Measurements from ENCODE around the gene PIEZO1.
A peak's percentile ranks its signal among the peaks of the same experiment; 100 is the strongest.

The PIEZO1 gene

GRCh38 chr16:88715312-88716190 is 69.5 kb downstream of the PIEZO1 start:
- no peak overlapping the region for H3K4me3 ChIP-seq (ENCODE audit: low read length)
- no peak for DNase-seq (ENCODE audit: low read depth, low spot score)

- no peak overlapping the region for H3K4me3 ChIP-seq (ENCODE audit: low read length)
- no peak for DNase-seq (ENCODE audit: low read depth, low spot score)
Observed at GRCh38 chr16:88714420-88715302, 70.4 kb downstream of the PIEZO1 start.

DNA sequence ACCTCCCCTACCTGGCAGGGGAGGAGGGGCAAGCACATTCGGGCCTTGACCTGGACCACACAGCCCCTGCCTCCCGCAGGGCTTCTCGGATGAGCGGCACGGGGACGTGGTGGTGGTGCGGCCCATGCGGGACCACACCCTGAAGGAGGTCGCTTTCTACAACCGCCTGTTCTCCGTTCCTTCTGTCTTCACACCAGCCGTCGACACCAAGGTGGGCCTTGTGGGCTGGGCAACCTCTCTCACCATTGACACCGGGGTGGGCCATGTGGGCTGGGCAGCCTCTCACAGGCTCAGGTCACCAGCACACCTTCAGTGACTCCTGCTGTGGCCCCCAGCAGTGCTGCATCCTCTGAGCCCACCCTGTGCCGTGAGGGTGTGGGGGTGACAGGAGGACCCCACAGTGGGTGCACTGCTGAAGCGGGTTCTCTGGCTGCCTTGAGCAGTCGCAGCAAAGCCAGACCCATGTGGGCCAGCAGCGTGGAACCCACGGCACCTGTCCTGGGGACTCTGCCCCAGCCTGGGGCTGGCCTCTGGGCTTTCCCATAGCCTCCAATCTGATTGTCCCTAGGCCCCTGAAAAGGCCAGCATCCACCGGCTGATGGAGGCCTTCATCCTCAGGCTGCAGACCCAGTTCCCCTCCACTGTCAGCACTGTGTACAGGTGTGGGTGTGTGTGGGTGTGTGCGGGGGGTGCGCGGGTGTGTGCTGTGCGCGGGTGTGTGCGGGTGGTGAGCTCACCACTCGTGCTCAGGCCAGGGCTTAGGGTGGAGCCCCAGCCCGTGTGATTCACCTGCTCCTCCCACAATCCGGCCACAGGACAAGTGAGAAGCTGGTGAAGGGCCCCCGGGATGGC is 71.2 kb downstream of the PIEZO1 start:
- no peak overlapping the region for H3K4me3 ChIP-seq (ENCODE audit: low read length)
- DNase-seq (ENCODE audit: low read depth, low spot score) = no peak

DNA sequence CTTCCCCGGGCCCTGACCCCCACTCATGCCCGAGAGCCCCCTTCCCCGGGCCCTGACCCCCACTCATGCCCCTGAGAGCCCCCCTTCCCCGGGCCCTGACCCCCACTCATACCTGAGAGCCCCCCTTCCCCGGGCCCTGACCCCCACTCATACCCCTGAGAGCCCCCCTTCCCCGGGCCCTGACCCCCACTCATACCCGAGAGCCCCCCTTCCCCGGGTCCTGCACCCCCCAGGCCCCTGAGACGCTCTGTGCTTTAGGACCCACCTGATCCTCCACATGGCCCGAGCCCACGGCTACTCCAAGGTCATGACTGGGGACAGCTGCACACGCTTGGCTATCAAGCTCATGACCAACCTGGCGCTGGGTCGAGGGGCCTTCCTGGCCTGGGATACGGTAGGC is 72.0 kb downstream of the PIEZO1 start:
- no peak for DNase-seq (ENCODE audit: low read depth, low spot score)
- no peak overlapping the region for H3K4me3 ChIP-seq (ENCODE audit: low read length)

GRCh38 chr16:88712362-88712979 is 72.5 kb downstream of the PIEZO1 start:
- no peak overlapping the region for H3K4me3 ChIP-seq (ENCODE audit: low read length)
- no peak for DNase-seq (ENCODE audit: low read depth, low spot score)

GRCh38 chr16:88711750-88712340 is 73.2 kb downstream of the PIEZO1 start:
- DNase-seq (ENCODE audit: low read depth, low spot score) = no peak
- H3K4me3 ChIP-seq (ENCODE audit: low read length) = no peak overlapping the region

- no peak for DNase-seq (ENCODE audit: low read depth, low spot score)
Observed at GRCh38 chr16:88710556-88710955, 74.5 kb downstream of the PIEZO1 start.

DNA sequence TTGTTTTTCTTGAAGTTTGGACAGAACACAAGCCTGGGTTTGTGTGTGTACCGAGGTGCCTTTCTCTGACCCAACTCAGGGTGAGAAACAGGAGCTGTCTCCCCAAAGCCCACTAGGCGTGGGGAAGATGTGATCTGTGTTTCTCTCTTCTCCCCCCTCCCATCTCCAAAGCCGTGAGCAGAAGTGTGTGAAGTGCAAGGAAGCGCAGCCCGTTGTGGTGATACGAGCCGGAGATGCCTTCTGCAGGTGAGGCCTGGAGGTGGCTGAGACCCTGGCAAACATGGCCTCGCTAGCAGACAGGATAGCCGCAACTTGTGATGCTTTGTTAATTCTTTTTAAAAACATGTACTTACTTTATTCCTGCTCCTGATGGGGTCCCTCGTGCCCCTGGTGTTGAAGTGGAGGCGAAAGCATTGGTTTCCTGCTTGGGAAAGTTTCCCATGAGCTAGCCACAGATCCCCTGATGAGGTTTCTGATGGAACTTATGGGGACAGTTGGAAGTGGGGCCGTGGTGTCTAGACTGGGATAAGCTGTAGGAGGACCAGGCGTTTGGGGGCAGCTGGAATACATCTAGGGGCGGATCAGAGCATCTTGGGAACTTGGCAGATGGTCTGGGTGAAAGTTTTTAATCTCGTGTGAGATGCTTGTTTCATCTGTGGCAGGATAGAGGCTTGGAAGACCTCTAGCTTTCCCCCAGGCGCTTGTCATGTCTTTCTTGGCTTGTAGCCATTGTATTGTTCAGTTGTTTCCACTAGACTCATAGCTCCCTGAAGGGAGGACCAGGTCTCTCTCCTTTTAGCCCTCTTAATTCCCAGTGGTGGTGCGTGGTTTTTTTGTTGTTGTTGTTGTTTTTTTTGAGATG is 77.8 kb downstream of the PIEZO1 start:
- DNase-seq (ENCODE audit: low read depth, low spot score) = no peak
- H3K4me3 ChIP-seq (ENCODE audit: low read length) = peak overlapping the region; percentile 94

More at GRCh38 chr16:88710556-88710955, 74.5 kb downstream of the PIEZO1 start:
- no peak overlapping the region for H3K4me3 ChIP-seq (ENCODE audit: low read length)

DNA sequence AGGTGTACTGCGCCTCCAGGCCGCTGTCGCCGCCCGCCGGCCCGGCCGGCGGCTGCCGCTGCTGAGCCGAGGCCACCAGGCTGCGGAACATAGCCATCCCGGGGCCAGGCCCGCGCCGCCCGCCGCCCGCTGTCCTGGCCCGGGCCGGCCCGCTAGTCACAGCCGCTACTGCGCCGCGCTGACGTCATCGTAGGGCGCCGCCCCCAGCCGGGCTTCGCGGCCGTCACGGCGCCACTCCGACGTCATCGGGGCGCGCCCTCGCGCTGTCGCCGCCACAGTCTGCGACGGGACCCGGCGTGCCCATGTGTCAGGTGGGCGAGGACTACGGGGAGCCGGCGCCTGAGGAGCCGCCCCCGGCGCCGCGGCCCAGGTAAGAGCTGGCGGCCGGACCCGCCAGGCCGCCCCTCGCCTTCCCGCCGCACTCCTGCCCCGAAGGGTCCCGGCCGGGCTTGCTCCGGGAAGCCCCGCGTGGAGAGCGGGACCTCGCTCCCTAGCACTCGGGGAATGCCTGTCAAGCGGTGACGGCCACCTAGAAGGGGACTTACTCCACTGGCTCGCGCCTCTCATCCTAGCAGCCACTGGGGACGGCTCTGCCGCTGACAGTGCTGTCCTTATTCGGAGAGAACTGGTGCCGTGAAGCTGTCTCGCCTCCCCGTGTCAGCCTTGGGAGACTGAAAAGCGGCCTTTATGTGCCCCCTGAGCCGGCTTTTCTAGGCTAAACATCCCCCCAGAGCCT is 78.6 kb downstream of the PIEZO1 start, which contains the start of the genes CTU2 and RNF166:
TSS of gene CTU2 (plus strand) at position 275 of the 736 bp plus-strand sequence. CDS start at position 303, 28 bp downstream.
TSS of gene RNF166 (minus strand) at position 180 of the 736 bp plus-strand sequence. CDS start at position 97, 83 bp downstream.
- DNase-seq (ENCODE audit: low read depth, low spot score) = peak; percentile 76
- peak within 1 kb of the TSS; percentile 94 for H3K4me3 ChIP-seq (ENCODE audit: low read length)

- H3K4me3 ChIP-seq (ENCODE audit: low read length) = peak overlapping the region; percentile 60
- DNase-seq (ENCODE audit: low read depth, low spot score) = no peak
Observed at GRCh38 chr16:88705801-88706228, 79.2 kb downstream of the PIEZO1 start.

DNA sequence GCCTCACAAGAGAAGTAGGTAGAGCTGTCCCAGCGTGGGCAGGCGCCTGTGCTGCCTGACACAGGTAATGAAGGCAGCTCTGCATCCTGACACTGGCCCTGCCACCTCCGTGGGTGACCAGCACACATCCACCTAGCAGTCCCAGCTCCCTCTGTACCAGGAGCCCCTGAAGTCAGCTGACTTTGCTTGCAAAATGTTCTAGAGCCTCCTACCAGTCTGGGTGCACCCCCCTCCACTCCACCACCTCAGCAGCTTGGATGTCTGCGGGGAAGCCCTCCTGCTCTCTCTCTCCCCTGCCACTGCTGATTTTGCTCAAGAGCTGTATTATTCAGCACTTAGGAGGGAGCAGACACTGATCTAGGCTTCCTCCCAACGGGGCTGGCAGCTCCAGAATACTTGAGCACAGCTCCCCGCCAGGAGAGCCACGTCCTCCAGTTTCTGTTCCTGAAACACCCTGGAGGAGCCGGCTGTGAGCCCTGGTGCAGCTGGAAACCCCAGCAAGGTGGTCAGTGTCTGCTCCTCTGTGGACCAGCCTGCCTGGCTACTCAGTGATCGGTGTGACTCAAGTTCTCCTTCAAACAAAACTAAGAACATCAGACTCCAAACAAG is 79.8 kb downstream of the PIEZO1 start:
- peak overlapping the region; percentile 60 for H3K4me3 ChIP-seq (ENCODE audit: low read length)
- peak; percentile 50 for DNase-seq (ENCODE audit: low read depth, low spot score)

DNA sequence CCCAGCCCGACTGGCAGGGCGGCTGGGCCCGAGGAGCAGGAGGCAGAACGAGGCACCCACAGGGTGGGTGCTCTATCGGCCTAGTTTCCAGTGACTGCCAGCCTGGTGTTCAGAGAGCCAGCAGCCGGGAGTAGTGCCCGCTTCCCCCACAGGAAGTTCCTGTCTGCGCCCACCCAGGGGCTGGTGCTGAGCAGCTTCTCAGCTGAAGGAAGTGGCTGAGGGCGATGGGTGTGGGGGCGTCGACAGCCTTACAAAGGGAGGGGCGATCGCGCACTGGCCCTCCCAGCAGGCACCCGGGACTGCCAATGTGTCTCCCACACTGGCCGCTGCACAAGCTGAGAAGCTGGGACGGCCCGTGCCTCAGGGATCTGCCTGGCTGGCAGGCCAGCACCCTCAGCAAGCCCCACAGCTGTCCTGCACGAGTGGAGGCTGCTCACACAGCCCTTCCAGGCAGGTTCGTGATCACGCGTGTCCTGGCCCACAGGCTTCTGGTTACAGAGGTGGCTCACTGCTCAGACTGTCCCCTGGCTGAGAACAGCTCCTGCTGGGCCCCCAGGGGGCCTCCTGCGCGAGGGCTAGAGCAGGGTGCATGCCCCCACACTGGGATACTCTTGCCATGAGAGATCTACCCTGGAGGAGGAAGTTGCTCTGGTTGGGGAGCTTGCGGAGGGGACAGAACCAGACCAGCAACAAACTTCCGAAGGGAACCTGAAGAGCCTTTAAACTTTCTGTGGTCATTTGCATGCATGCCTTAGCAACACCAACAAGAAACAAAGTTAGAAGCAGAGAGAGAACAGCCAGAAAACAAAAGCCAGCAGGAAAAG is 81.3 kb downstream of the PIEZO1 start:
- peak; percentile 88 for DNase-seq (ENCODE audit: low read depth, low spot score)
- peak overlapping the region; percentile 64 for H3K4me3 ChIP-seq (ENCODE audit: low read length)

- H3K4me3 ChIP-seq (ENCODE audit: low read length) = peak overlapping the region; percentile 64
- no peak for DNase-seq (ENCODE audit: low read depth, low spot score)
Observed at GRCh38 chr16:88702371-88703210, 82.4 kb downstream of the PIEZO1 start.

GRCh38 chr16:88701581-88702370 is 83.2 kb downstream of the PIEZO1 start:
- peak overlapping the region; percentile 64 for H3K4me3 ChIP-seq (ENCODE audit: low read length)
- no peak for DNase-seq (ENCODE audit: low read depth, low spot score)
